MCF 10A (cell line): ENCODE data around the gene ERC2. TPM values are rescaled to one million over a fixed set of nuclear protein-coding genes. Genes with fewer than 3 reads are reported as not detected.
"Not testable (repeated sequence)": the region's sequence is repeated elsewhere in the genome, so short reads cannot be mapped to it uniquely, and the experiment has no call there.

ENCODE experiments used
- BruUV-seq: library from RNA; stranded (reverse); fragments of 400-500 nt; replicated peaks from 2 replicates; lab custom pipeline; 2021; lab: Mats Ljungman, UMichigan
- CTCF ChIA-PET: fragments of 300-600 bp; sonication (Branson Sonifier 250); formaldehyde crosslinking; extraction: SDS; loops from one replicate; lab custom pipeline; 2021; ENCODE audit warnings: antibody characterized with exemption, inconsistent platforms; lab: Yijun Ruan, JAX
- POLR2A ChIA-PET: fragments of 300-600, 350-650 bp; sonication (Branson Sonifier 250); formaldehyde crosslinking; extraction: SDS; loops from one replicate; lab custom pipeline; 2020; ENCODE audit warnings: antibody characterized with exemption, inconsistent platforms; lab: Yijun Ruan, JAX
- DNase-seq: peaks from one replicate; pipeline ENCODE4 v3.0.0-alpha.2; 2018; ENCODE audit not compliant: unreplicated experiment
- H3K27ac Mint-ChIP-seq: one replicate; pipeline ENCODE4 v1.8.0; 2022; ENCODE audit warnings: mild to moderate bottlenecking, low read depth, mixed read lengths; ENCODE audit not compliant: unreplicated experiment
- H3K27me3 Mint-ChIP-seq: one replicate; pipeline ENCODE4 v1.8.0; 2022; ENCODE audit warnings: mixed read lengths; ENCODE audit not compliant: insufficient read depth, unreplicated experiment
- H3K36me3 Mint-ChIP-seq: one replicate; pipeline ENCODE4 v1.8.0; 2022; ENCODE audit warnings: mild to moderate bottlenecking, moderate library complexity, mixed read lengths; ENCODE audit not compliant: insufficient read depth, unreplicated experiment
- H3K4me1 Mint-ChIP-seq: one replicate; pipeline ENCODE4 v1.8.0; 2022; ENCODE audit warnings: mixed read lengths; ENCODE audit not compliant: insufficient read depth, unreplicated experiment
- H3K4me3 Mint-ChIP-seq: one replicate; pipeline ENCODE4 v1.8.0; 2022; ENCODE audit warnings: mild to moderate bottlenecking, moderate library complexity, mixed read lengths; ENCODE audit not compliant: unreplicated experiment
- H3K9me3 Mint-ChIP-seq: one replicate; pipeline ENCODE4 v1.8.0; 2022; ENCODE audit warnings: mixed read lengths; ENCODE audit not compliant: unreplicated experiment
- CTCF ChIP-seq: fragments of 200-600 bp; IDR thresholded peaks from one replicate; pipeline ENCODE4 v1.8.0; 2022; ENCODE audit warnings: antibody characterized with exemption, mild to moderate bottlenecking; ENCODE audit not compliant: unreplicated experiment
- intact Hi-C: fragments of 100-400 bp; cut with micrococcal nuclease; formaldehyde crosslinking; loops from 2 replicates; pipeline ENCODE4 v1.14.1; 2022
- total RNA-seq: library from RNA; stranded (reverse); gene quantifications from 2 replicates; pipeline ENCODE4 v1.2.3, GENCODE V29; 2022

ERC2 gene
- total RNA-seq, 1 experiment from 2014 or later = 0.42 TPM

DNA sequence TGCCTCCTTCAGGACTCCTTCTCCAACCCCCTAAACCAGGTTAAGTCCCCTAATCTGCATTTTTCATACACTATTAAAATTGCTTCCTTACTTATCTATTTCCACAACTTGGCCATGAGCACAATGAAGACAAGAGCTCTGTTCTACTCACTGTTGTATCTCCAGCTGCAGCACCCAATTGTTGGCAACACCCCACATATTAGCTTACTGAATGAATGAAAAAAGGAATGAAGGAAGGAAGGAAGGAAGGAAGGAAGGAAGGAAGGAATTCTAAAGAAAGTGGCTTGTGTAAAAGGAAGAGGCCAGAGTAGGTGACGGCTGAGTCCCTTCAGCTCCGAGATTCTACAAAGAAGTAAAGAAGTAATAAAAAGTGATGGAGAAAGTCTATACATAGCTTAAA, 444.7 kb downstream of the ERC2 start:
- no peaks in the 10 kb centered on the region for H3K4me1 Mint-ChIP-seq
- no peak overlapping the region for H3K4me3 Mint-ChIP-seq
- H3K36me3 Mint-ChIP-seq = no peaks in the 10 kb centered on the region
- DNase-seq = no peak
- no peaks in the 10 kb centered on the region for H3K27me3 Mint-ChIP-seq
- POLR2A ChIA-PET = no interaction called here
- intact Hi-C loops = no loop called here
- no TSS peak for BruUV-seq
- no peaks in the 10 kb centered on the region for H3K9me3 Mint-ChIP-seq
- CTCF ChIA-PET = interaction anchor here (1.2 kb wide), 1 partner anchor 15 kb away, joined by 3 read pairs; no protein-coding TSS in a partner anchor
- H3K27ac Mint-ChIP-seq = no peak overlapping the region
- TF ChIP-seq CTCF = no peak

DNA sequence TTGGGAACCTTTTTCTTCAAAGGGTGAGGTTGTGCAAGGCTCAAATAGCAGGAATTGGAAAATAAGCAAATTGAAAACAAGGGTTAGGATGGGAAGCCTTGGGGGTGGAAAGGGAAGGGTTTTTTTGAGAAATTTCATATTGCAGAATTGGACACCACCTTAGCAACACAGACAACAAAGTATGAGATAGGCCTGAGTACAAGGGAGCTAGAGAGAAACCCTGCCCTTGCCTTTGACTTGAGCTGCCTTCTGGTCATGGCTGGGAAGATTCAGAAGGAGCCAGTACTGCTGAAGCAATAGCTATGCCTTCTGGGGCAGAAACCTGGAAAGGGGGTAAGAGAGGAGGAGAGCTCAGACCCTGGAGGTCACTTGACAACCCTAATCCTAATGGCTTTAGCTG, 445.6 kb downstream of the ERC2 start:
- intact Hi-C loops = no loop called here
- no peak overlapping the region for H3K4me3 Mint-ChIP-seq
- ChIA-PET CTCF (interaction anchor here (1.2 kb wide), 1 partner anchor 14 kb away, joined by 3 read pairs; no protein-coding TSS in a partner anchor), POLR2A (interaction anchor here (0.6 kb wide), 1 partner anchor 292 kb away, joined by 3 read pairs; no protein-coding TSS in a partner anchor)
- no peak overlapping the region for H3K27ac Mint-ChIP-seq
- TF ChIP-seq CTCF = no peak
- no peak for DNase-seq
- BruUV-seq = no TSS peak
- H3K9me3 Mint-ChIP-seq = no peaks in the 10 kb centered on the region
- no peaks in the 10 kb centered on the region for H3K4me1 Mint-ChIP-seq
- no peaks in the 10 kb centered on the region for H3K36me3 Mint-ChIP-seq
- H3K27me3 Mint-ChIP-seq = no peaks in the 10 kb centered on the region

DNA sequence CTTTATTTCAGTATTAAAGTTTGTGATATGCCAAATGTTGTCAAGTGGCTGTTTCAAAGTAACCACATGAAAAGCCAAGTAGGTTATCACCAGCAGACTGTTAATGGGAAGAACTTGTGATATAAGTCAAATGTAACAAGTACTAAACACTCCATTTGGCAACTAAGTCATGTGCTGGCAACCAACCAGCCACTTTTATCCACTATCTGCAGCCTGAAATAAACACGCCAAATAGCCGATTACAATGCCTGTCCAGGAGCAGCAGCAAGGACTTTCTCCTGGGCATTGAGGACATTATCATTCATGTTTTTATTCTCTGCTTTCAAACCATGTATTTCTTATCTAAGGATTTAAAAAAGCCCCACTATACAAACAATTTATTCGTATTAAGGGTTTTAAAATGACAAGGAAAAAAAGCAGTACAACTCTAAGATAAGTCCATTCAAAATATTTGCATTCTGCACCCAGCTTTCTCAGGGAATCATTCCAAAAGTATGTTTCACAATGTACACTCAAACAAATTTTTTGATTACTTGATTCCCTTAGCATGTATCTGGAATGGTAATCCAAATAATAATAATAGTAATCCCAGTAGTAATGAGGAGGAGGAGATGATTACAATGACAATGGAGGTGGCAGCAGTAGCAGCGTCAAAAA, 448.6 kb downstream of the ERC2 start:
- intact Hi-C loops = no loop called here
- H3K36me3 Mint-ChIP-seq = no peaks in the 10 kb centered on the region
- no peak overlapping the region for H3K27ac Mint-ChIP-seq
- no peaks in the 10 kb centered on the region for H3K9me3 Mint-ChIP-seq
- no TSS peak for BruUV-seq
- no peak for TF ChIP-seq CTCF
- CTCF ChIA-PET = no interaction called here
- no peaks in the 10 kb centered on the region for H3K4me1 Mint-ChIP-seq
- DNase-seq = no peak
- H3K27me3 Mint-ChIP-seq = no peaks in the 10 kb centered on the region
- POLR2A ChIA-PET = no interaction called here
- H3K4me3 Mint-ChIP-seq = no peak overlapping the region

DNA sequence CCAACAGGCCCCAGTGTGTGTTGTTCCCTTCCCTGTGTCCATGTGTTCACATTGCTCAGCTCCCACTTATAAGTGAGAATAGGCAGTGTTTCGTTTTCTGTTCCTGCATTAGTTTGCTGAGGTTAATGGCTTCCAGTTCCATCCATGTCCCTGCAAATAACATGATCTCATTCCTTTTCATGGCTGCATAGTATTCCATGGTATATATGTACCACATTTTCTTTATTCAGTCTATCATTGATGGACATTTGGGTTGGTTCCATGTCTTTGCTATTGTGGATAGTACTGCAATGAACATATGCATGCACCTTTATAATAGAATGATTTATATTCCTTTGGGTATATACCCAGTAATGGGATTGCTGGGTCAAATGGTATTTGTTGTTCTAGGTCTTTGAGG, 452.9 kb downstream of the ERC2 start:
- H3K4me1 Mint-ChIP-seq, intact Hi-C loops, BruUV-seq, POLR2A ChIA-PET, H3K27ac Mint-ChIP-seq, H3K4me3 Mint-ChIP-seq, DNase-seq, H3K27me3 Mint-ChIP-seq, H3K36me3 Mint-ChIP-seq, H3K9me3 Mint-ChIP-seq: not testable (repeated sequence)
- CTCF ChIA-PET = interaction anchor here (0.6 kb wide), 1 partner anchor 1664 kb away, joined by 3 read pairs; no protein-coding TSS in a partner anchor
